H1 (cell line): ENCODE results near the gene STARD3. TPM values are rescaled to one million over a fixed set of nuclear protein-coding genes. Genes with fewer than 3 reads are reported as not detected.

ENCODE experiments used
- ASH2L ChIP-seq: fragments of 200-600, 300-600 bp; sonication (generic); IDR thresholded peaks from one replicate; pipeline ENCODE4 v1.7.1; 2017; ENCODE audit warnings: low read length
- BACH1 ChIP-seq: IDR thresholded peaks from 2 replicates; pipeline ENCODE4 v1.6.1; 2012; ENCODE audit warnings: low read length, improper control_type of control experiment
- EGR1 ChIP-seq: IDR thresholded peaks from 2 replicates; pipeline ENCODE4 v1.6.1; 2011; ENCODE audit warnings: low read depth, low read length, borderline replicate concordance
- JUN ChIP-seq: IDR thresholded peaks from 2 replicates; pipeline ENCODE4 v1.6.1; 2011; ENCODE audit warnings: low read depth, mild to moderate bottlenecking, improper control_type of control experiment, low read length
- POU5F1 ChIP-seq: IDR thresholded peaks from 2 replicates; pipeline ENCODE4 v1.6.1; 2011; ENCODE audit warnings: low read depth, mild to moderate bottlenecking, low read length, moderate library complexity
- polyA plus RNA-seq, 7 experiments: library from polyadenylated mRNA; depleted of rRNA in 3 of 7; stranded (reverse) in 5 of 7; unstranded in 2 of 7; fragments of >200 nt in 5 of 7; fragments of 200-250 nt in 2 of 7; gene quantifications; 1 replicate in 5 of 7; 2 replicates in 1 of 7; 4 replicates in 1 of 7; pipeline versions ENCODE4 v1.2.1 to v1.2.3, GENCODE V29; 2011 to 2013; ENCODE audit warnings: missing spikeins in 2 of 7, mixed read lengths in 2 of 7
- total RNA-seq: library from RNA; stranded (reverse); fragmentation: NEBNext Ultra II Directional; extraction: Animal tissue kit (Norgen Biotek cat#: 25700); gene quantifications from 2 replicates; pipeline ENCODE4 v1.2.1, GENCODE V29; 2021
- TF ChIP-seq, protein P1 (sequence below): IDR thresholded peaks from 2 replicates; pipeline ENCODE4 v1.6.1; 2012; ENCODE audit warnings: inconsistent platforms

The STARD3 gene
- total and polyA plus RNA-seq, 2 of the 8 experiments (the other 6 are each of a cell fraction or from before 2014, with no cell fraction given) = 47.6 to 80.3 TPM

DNA sequence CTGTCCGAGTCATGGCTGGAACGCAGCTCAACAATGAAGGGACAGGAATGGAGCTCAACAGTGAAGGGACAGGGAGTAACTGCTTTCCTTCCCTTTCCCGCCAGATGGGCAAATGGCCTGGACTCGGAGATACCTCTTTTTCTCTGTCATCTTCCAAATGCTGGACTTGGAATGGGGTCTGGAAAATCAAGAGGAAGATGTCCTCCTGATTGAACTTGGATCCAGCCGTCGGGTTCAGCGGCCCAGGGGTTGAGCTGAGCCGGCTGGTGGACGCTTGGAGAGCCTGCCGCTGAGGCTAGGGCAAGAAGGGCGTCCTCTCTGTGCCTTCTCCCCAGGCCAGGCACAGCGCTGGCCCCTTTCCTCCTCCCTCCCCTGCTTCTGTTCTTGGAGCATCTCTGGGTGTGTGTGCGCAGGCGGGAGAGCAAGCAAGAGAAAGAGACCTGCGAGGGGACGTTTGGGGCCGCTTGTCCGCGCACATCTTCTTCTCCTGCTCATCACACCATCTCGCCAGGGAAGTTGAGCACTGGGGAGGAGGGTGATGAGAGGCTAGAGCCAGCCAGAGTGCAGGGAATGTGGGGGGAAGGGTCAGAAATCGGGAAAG is 35.8 kb upstream of the STARD3 start (continued):
- TF ChIP-seq JUN (no peak), EGR1 (peak; percentile 84; the same call in 1 of the 2 replicates), ASH2L (peak; percentile 61), BACH1 (0 out of 2 replicates have a peak, but pooled peaks have one; percentile 6), POU5F1 (no peak)
- TF ChIP-seq, protein P1, sequence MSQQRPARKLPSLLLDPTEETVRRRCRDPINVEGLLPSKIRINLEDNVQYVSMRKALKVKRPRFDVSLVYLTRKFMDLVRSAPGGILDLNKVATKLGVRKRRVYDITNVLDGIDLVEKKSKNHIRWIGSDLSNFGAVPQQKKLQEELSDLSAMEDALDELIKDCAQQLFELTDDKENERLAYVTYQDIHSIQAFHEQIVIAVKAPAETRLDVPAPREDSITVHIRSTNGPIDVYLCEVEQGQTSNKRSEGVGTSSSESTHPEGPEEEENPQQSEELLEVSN = peak; percentile 50
